GM11168 (cell line): Measurements from ENCODE around the gene TMEM201.
"Not testable (repeated sequence)": the region's sequence is repeated elsewhere in the genome, so short reads cannot be mapped to it uniquely, and the experiment has no call there.

Source experiments
- in situ Hi-C: fragments of 300-500 bp; cut with MboI; formaldehyde crosslinking; loops from one replicate; pipeline ENCODE4 v1.12.0; 2022; ENCODE audit warnings: low sequenced_read_pairs; ENCODE audit not compliant: unreplicated experiment

Gene TMEM201

GRCh38 chr1:9588551-9589143 lies at the start of gene TMEM201:
TMEM201 (plus strand) TSS chr1:9588911; CDS start chr1:9588931, 20 bp downstream.
- in situ Hi-C loops, result no loop called here

GRCh38 chr1:9539165-9539828 lies 49.4 kb upstream of the TMEM201 start, which contains the start of gene SLC25A33:
SLC25A33 (plus strand) TSS chr1:9539465; CDS start chr1:9539692, 227 bp downstream.
- in situ Hi-C loops, result no loop called here

GRCh38 chr1:9539829-9540550 lies 48.7 kb upstream of the TMEM201 start:
- in situ Hi-C loops, result no loop called here

- in situ Hi-C loops, result no loop called here
Measured at GRCh38 chr1:9542430-9542829, 46.3 kb upstream of the TMEM201 start.

GRCh38 chr1:9544926-9545325 lies 43.8 kb upstream of the TMEM201 start:
- in situ Hi-C loops, result no loop called here

- in situ Hi-C loops, result no loop called here
Measured at GRCh38 chr1:9549955-9550546, 38.7 kb upstream of the TMEM201 start.

GRCh38 chr1:9551984-9552383 lies 36.7 kb upstream of the TMEM201 start:
- in situ Hi-C loops, result no loop called here

- in situ Hi-C loops, result no loop called here
Measured at GRCh38 chr1:9553736-9554144, 35.0 kb upstream of the TMEM201 start.

- in situ Hi-C loops, result no loop called here
Measured at GRCh38 chr1:9555942-9556341, 32.8 kb upstream of the TMEM201 start.

- in situ Hi-C loops, result no loop called here
Measured at GRCh38 chr1:9557624-9558023, 31.1 kb upstream of the TMEM201 start.

- in situ Hi-C loops, result no loop called here
Measured at GRCh38 chr1:9558271-9558945, 30.3 kb upstream of the TMEM201 start.

GRCh38 chr1:9558946-9559545 lies 29.7 kb upstream of the TMEM201 start:
- in situ Hi-C loops, result no loop called here

- in situ Hi-C loops, result no loop called here
Measured at GRCh38 chr1:9559673-9560072, 29.0 kb upstream of the TMEM201 start.

- in situ Hi-C loops, result not testable (repeated sequence)
Measured at GRCh38 chr1:9560090-9560489, 28.6 kb upstream of the TMEM201 start.

- in situ Hi-C loops, result no loop called here
Measured at GRCh38 chr1:9561429-9561828, 27.3 kb upstream of the TMEM201 start.

GRCh38 chr1:9569267-9569666 lies 19.4 kb upstream of the TMEM201 start:
- in situ Hi-C loops, result loop anchor here (5.0 kb wide), 1 partner anchor 67 kb away; no protein-coding TSS in a partner anchor

- in situ Hi-C loops, result loop anchor here (10.0 kb wide), 1 partner anchor 286 kb away; no protein-coding TSS in a partner anchor
Measured at GRCh38 chr1:9570886-9571529, 17.7 kb upstream of the TMEM201 start.

GRCh38 chr1:9573723-9574122 lies 15.0 kb upstream of the TMEM201 start:
- in situ Hi-C loops, result loop anchor here (10.0 kb wide), 1 partner anchor 289 kb away; no protein-coding TSS in a partner anchor

GRCh38 chr1:9575486-9575885 lies 13.2 kb upstream of the TMEM201 start:
- in situ Hi-C loops, result loop anchor here (10.0 kb wide), 1 partner anchor 291 kb away; no protein-coding TSS in a partner anchor
